Natural killer cell (primary cell): ENCODE measurements around the gene HDHD2. TPM values are rescaled to one million over a fixed set of nuclear protein-coding genes. Genes with fewer than 3 reads are reported as not detected.
A peak's percentile ranks its signal among the peaks of the same experiment; 100 is the strongest.

Experiments
- ATAC-seq, 3 donors: fragments of 150-1000 bp in 2 of 3; fragments of 200-7000 bp in 1 of 3; cut with Tn5 transposase; 1 replicate in 1 of 3; 2 replicates in 2 of 3; pipeline ENCODE4 v1.10.0; 2021; ENCODE audit warnings: mild to moderate bottlenecking in 2 of 3, moderate library complexity in 2 of 3
- DNase-seq, 2 donors: peaks; one replicate each; pipeline versions ENCODE4 v3.0.0 to v3.0.0-alpha.2; 2013 to 2021; ENCODE audit warnings: mixed read lengths in 1 of 2
- H3K27ac ChIP-seq: one replicate; pipeline ENCODE4 v1.5.1; 2013; ENCODE audit warnings: mild to moderate bottlenecking, low read length
- H3K27me3 ChIP-seq: one replicate; pipeline ENCODE4 v1.6.1; 2013; ENCODE audit warnings: low read length; ENCODE audit not compliant: control insufficient read depth, insufficient read depth
- H3K36me3 ChIP-seq: one replicate; pipeline ENCODE4 v1.6.1; 2013; ENCODE audit warnings: low read length; ENCODE audit not compliant: control insufficient read depth, insufficient read depth
- H3K4me1 ChIP-seq: one replicate; pipeline ENCODE4 v1.6.1; 2013; ENCODE audit warnings: low read length; ENCODE audit not compliant: control insufficient read depth, insufficient read depth
- H3K4me3 ChIP-seq: one replicate; pipeline ENCODE4 v1.5.1; 2013; ENCODE audit warnings: low read length
- H3K9me3 ChIP-seq: one replicate; pipeline ENCODE4 v1.6.1; 2013; ENCODE audit warnings: low read length; ENCODE audit not compliant: control insufficient read depth, insufficient read depth
- H3K27ac Mint-ChIP-seq, 2 donors: one replicate each; pipeline ENCODE4 v1.8.0; 2022; ENCODE audit warnings: mild to moderate bottlenecking in 2 of 2, mixed read lengths in 2 of 2, moderate library complexity in 1 of 2
- H3K27me3 Mint-ChIP-seq, 2 donors: one replicate each; pipeline ENCODE4 v1.8.0; 2022; ENCODE audit warnings: low read depth in 2 of 2, mixed read lengths in 2 of 2
- H3K36me3 Mint-ChIP-seq: one replicate; pipeline ENCODE4 v1.8.0; 2022; ENCODE audit warnings: mixed read lengths
- H3K4me1 Mint-ChIP-seq, 2 donors: one replicate each; pipeline ENCODE4 v1.8.0; 2022; ENCODE audit warnings: mixed read lengths in 2 of 2
- H3K4me3 Mint-ChIP-seq: one replicate; pipeline ENCODE4 v1.8.0; 2022; ENCODE audit warnings: mild to moderate bottlenecking, moderate library complexity, mixed read lengths
- H3K9me3 Mint-ChIP-seq, 2 donors: one replicate each; pipeline ENCODE4 v1.8.0; 2022; ENCODE audit warnings: mixed read lengths in 2 of 2
- WGBS: methylation state at CpG from one replicate; pipeline ENCODE4 v1.1.7; 2013; ENCODE audit warnings: missing lambda C conversion rate; ENCODE audit not compliant: insufficient coverage; 5-methylcytosine and 5-hydroxymethylcytosine counted together
- intact Hi-C: fragments of 100-400 bp; cut with micrococcal nuclease; formaldehyde crosslinking; loops from one replicate; pipeline ENCODE4 v1.14.2; 2022
- total RNA-seq, 4 donors: library from RNA; stranded (reverse); fragments of 120-200 nt in 1 of 4; gene quantifications; one replicate each; pipeline versions ENCODE4 v1.2.3 to v1.2.4, GENCODE V29; 2013 to 2022
- TF ChIP-seq, protein P1 (sequence below): fragments of 200-600 bp; IDR thresholded peaks from one replicate; pipeline ENCODE4 v1.8.0; 2022; ENCODE audit warnings: antibody characterized with exemption

Gene HDHD2
- total RNA-seq, 3 donors from 2014 or later (not counting 1 experiment from before 2014, with no cell fraction given) = 27.5 to 36.2 (median 35.3) TPM

DNA sequence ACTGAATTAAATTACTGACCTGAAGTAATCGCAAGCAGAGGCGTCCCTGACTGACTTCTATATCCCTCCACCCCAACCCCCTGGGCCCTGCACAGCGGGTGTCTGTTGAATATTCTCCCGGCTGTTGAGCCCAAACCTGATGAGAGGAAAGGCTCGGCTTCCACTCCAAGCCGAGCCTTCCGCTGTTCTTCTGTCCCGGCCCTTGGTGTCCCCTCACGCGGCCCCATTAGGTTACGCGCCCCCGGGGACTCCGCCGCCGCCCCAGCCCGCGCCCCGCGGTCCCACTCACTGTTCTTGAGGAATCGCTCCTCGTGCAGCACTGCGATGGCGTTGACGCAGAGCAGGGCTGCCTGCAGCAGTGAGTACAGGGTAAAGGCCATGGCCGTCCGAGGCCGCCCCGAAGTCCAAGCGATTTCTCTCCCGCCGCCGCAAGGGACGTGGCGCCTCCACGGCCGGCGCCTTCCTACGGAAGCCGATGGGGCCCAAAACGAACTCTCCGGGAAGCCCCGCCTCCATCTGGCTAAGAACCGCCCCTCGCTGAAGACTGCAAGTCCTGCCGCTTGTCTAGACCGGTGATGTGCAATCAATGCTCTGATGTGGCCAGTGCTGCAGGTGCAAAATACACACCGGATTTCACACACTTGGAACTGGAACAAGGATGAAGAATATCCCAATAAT is 25.7 kb upstream of the HDHD2 start, which contains the start of gene IER3IP1:
Gene IER3IP1, minus strand, starts transcription at position 467 of the 678 bp plus-strand sequence. Its CDS starts 87 bp downstream, at position 380.
- H3K4me3 Mint-ChIP-seq = peak within 1 kb of the TSS; percentile 77
- peaks cover 0 to 4% of the 10 kb centered on the region in 2 donors for H3K4me1 Mint-ChIP-seq
- Histone ChIP-seq H3K4me3 (peak within 1 kb of the TSS; percentile 99), H3K27me3 (no peaks in the 10 kb centered on the region), H3K4me1 (peaks cover 23% of the 10 kb centered on the region), H3K27ac (peak within 1 kb of the TSS; percentile 3), H3K36me3 (no peaks in the 10 kb centered on the region), H3K9me3 (no peaks in the 10 kb centered on the region)
- TF ChIP-seq, protein P1, sequence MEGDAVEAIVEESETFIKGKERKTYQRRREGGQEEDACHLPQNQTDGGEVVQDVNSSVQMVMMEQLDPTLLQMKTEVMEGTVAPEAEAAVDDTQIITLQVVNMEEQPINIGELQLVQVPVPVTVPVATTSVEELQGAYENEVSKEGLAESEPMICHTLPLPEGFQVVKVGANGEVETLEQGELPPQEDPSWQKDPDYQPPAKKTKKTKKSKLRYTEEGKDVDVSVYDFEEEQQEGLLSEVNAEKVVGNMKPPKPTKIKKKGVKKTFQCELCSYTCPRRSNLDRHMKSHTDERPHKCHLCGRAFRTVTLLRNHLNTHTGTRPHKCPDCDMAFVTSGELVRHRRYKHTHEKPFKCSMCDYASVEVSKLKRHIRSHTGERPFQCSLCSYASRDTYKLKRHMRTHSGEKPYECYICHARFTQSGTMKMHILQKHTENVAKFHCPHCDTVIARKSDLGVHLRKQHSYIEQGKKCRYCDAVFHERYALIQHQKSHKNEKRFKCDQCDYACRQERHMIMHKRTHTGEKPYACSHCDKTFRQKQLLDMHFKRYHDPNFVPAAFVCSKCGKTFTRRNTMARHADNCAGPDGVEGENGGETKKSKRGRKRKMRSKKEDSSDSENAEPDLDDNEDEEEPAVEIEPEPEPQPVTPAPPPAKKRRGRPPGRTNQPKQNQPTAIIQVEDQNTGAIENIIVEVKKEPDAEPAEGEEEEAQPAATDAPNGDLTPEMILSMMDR = no peak
- intact Hi-C loops = loop anchor here (1.0 kb wide), 1 partner anchor 26 kb away; the partner anchor contains the start of gene HDHD2
- ATAC-seq = peak; percentile 92 to 97 (median 96)
- no peaks in the 10 kb centered on the region for H3K36me3 Mint-ChIP-seq
- under 1% methylated on average over 48 of the region's 48 CpGs for WGBS
- H3K27ac Mint-ChIP-seq = peak within 1 kb of the TSS in 1 of 2 donors; percentile 50
- H3K27me3 Mint-ChIP-seq = peaks cover 0 to 14% of the 10 kb centered on the region in 2 donors
- peak; percentile 82 to 91 for DNase-seq
- no peaks in the 10 kb centered on the region for H3K9me3 Mint-ChIP-seq

DNA sequence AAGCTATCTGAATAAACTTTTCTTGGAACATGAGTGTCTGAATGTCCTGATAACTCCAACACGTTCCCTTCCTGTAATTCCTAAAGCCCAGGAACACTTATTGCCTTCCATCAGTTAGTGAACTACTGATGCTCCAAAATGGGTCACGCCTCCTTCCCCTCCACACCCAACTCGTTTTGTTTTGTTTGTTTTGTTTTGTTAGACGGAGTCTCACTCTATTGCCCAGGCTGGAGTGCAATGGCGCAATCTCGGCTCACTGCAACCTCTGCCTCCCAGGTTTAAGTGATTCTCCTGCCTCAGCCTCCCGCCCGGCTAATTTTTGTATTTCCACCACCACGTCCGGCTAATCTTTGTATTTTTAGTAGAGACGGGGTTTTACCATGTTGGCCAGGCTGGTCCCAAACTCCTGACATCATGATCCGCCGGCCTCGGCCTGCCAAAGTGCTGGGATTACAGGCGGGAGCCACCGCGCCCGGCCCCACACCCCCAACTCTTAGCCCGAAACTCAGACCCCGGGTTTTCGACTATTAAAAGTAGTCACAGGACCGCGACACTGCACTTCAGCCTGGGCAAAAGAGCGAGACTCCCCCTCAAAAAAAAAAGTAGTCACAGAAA is 25.1 kb upstream of the HDHD2 start:
- H3K27me3 Mint-ChIP-seq = peaks cover 0 to 8% of the 10 kb centered on the region in 2 donors
- TF ChIP-seq, protein P1 = no peak
- H3K4me3 ChIP-seq = peak overlapping the region; percentile 99
- no peak overlapping the region for H3K27ac Mint-ChIP-seq
- no peaks in the 10 kb centered on the region for H3K9me3 ChIP-seq
- H3K27ac ChIP-seq = no peak overlapping the region
- H3K4me3 Mint-ChIP-seq = no peak overlapping the region
- WGBS = 6% methylated on average over 22 of the region's 24 CpGs
- H3K9me3 Mint-ChIP-seq = no peaks in the 10 kb centered on the region
- H3K36me3 ChIP-seq = no peaks in the 10 kb centered on the region
- peaks cover 0 to 4% of the 10 kb centered on the region in 2 donors for H3K4me1 Mint-ChIP-seq
- no peak for DNase-seq
- ATAC-seq = peak in 1 of 3 donors; percentile 3
- no peaks in the 10 kb centered on the region for H3K27me3 ChIP-seq
- no peaks in the 10 kb centered on the region for H3K36me3 Mint-ChIP-seq
- peaks cover 23% of the 10 kb centered on the region for H3K4me1 ChIP-seq
- intact Hi-C loops = no loop called here

DNA sequence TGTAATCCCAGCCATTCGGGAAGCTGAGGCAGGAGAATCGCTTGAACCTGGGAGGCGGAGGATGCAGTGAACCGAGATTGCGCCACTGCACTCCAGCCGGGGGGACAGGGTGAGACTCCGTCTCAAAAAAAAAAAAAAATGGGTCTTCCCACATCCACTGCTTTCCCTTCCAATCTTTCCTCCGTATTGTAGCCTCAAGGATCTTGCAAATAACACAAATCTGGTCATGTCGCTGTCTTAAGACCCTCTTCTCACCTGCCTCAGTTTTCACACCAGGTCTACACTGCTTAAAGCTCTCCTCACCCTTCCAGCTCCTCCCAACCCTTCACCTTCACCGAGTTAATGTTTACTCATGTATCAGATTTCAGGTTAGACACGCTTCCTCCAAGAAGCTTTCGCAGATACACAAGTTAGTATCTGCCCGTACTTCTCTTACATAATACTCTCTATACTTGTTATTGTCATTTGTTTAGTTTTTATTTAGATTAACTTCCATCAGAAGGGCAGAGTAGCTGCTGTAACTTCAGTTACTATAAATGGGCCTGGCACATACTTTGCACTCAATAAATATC is 24.3 kb upstream of the HDHD2 start:
- Histone ChIP-seq H3K4me1 (peaks cover 23% of the 10 kb centered on the region), H3K27me3 (no peaks in the 10 kb centered on the region), H3K9me3 (no peaks in the 10 kb centered on the region), H3K27ac (no peak overlapping the region), H3K36me3 (no peaks in the 10 kb centered on the region), H3K4me3 (no peak overlapping the region)
- no peaks in the 10 kb centered on the region for H3K36me3 Mint-ChIP-seq
- WGBS = 92% methylated on average over 12 of the region's 13 CpGs
- H3K4me1 Mint-ChIP-seq = peaks cover 0 to 4% of the 10 kb centered on the region in 2 donors
- intact Hi-C loops = no loop called here
- no peak overlapping the region for H3K4me3 Mint-ChIP-seq
- no peak overlapping the region for H3K27ac Mint-ChIP-seq
- H3K27me3 Mint-ChIP-seq = no peaks in the 10 kb centered on the region
- ATAC-seq (no peak), DNase-seq (no peak)
- H3K9me3 Mint-ChIP-seq = no peaks in the 10 kb centered on the region
- TF ChIP-seq, protein P1 = no peak
